Measurements from ENCODE around the gene AHCYL2.

AHCYL2 gene
- total RNA-seq, result 13.0 to 36.5 (median 22.8) reads per million in 17 experiments

DNA sequence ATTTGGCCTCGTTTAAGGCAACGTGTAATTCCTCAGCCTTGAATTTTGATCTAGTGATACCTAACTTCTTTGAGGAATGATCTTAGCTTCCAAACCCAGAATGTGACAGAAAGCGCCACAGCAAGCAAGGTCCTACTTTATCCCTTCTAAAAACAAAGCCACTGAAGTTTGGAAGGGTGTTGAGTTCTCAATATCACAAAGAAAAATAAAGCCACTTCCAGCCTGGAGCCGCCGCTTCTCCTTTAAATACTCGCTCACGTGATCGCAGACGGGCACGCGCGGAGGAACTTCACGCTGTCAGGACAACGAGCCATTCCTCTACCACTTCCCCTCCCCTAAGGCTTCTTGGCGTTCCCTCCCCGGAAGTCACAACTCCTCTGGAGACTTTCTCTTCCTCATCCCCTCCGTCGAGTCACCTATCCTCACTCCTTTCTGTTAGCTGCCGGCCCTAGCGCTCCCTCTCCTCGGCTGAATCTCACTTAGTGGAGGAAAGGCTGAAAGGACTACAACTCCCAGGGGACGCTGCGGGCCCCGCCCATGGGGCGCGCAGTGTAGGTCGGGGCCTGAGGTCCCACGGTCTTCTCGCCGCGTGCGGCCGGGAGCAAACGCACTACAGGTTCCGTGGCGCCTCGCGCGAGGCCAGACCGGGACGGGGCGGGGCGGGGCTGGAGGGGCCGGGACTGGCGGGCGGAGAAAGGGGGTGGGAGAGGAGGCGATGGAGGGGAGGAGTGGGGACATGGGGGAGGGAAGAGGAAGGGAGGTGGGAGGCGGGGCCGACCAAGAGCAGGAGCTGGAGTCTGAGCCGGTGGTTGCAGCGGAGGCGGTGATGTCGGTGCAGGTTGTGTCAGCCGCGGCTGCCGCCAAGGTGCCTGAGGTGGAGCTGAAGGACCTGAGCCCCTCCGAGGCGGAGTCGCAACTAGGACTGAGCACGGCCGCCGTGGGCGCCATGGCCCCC lies at the start of gene AHCYL2:
Gene AHCYL2 (plus strand): TSS at position 780 of the 955 bp plus-strand sequence.
- peak; percentile 95 to 99 (median 97) for DNase-seq

DNA sequence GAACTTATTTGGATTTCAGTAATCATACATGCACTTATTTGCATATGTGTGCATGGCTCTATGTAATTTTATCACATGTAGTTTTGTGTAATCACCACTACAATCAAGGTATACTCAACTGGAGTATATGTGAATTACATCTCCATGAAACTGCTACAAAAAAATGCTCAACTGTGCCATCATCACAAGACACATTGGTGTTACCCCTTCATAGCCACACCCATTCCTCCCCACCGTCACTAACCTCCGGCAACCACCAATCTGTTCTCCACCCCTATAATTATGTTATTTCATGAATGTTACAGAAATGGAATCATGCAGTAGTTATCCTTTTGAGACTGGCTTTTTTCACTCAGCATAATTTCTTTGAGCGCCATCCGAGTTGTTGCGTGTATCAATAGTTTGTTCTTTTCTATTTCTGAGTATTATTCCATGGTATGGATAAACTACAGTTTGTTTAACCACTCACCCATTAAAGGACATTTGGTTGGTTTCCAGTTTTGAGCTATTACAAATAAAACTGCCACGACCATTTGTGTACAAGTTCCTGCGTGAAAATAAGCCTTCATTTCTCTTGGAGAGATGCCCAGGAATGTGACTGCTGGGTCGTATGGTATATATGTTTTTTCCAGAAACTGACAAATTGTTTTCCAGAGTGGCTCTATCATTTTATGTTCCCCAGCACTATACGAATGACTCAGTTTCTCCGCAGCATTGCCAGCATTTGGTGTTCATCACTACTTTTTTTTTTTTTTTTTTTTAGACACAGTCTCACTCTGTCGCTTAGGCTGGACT lies 47.7 kb upstream of the AHCYL2 start:
- DNase-seq, result no peak

DNA sequence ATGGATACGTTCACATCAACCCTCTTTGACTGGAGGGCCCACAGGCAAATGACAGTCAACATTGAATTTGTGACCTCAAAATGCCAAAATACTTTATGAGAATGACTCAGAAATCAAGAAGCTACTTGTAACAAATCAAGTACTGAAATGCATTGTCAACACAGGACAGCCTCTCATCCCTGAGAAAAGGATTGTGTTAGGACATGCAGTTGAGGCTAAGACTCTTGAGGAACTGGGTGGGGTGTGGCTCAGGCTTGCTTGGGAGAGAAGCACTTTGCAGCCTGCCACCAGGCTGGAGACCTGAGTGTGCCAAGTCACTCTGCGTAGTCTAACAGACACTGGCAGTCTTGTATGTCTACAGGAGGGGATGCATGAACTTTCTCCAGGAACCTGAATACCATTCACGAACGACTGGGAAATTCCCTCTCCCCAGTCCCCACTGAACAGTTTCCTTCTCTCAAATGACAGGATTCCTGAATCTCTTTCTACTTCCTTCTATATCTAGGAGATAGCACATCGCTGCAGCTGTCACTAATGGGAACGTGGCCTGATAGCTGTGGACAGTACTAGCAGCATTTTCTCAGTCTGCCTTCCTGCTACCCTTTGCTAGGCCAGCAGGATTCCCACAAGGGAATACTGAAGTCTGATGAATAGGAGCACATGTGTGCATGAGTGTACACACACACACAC lies 39.7 kb upstream of the AHCYL2 start:
- DNase-seq, result no peak

DNA sequence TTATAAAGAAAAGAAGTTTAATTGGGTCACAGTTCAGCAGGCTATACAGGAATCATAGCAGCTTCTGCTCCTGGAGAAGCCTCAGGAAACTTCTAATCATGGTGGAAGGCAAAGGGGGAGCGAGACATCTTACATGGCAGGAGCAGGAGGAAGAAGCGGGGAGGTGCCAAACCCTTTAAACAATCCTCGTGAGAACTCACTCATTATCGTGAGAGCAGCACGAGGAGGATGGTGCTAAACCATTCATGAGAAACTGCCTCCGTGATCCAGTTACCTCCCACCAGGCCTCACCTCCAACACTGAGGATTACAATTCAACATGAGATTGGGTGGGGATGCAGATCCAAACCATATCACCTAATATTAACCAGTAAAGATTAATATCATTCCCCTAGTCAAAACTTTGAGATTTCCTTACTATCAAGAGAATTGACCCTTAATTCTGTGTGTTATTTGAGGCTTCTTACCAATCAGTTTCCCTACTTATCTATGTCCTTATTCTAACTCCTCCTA lies 38.0 kb upstream of the AHCYL2 start:
- DNase-seq, result no peak

DNA sequence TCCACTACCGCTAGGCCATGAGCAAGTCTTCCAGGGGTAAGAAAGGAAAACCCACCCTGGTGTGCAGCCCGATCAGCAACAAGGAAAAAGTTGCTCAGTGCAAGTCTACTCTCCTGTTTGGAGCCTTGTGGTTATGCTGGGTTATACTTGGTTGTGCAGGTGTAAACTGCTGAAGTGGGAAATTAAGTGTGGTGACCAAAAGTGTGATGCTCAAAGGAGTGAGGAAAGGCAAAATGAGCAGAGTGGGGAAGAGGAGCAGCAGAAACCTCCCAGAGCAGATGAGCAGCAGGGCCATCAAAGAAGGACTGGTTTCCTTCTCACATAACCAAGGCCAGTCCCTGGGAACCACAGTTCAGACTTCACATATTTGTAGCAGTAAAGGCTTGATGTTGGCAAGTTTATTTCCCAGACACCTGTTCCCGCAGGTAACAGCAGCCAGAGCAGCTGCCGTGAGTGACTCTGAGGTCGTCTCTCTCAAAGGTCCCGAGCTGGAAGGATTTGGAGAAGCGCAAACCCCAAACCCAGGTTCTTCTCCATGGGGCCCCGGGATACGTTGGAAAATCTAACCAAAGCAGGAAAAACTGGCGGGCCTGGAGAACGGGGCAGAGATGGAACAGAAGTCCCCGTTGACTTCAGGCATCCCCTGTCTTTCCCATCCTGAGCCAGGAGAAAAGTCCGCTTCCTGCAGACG lies 37.0 kb upstream of the AHCYL2 start:
- DNase-seq, result no peak

DNA sequence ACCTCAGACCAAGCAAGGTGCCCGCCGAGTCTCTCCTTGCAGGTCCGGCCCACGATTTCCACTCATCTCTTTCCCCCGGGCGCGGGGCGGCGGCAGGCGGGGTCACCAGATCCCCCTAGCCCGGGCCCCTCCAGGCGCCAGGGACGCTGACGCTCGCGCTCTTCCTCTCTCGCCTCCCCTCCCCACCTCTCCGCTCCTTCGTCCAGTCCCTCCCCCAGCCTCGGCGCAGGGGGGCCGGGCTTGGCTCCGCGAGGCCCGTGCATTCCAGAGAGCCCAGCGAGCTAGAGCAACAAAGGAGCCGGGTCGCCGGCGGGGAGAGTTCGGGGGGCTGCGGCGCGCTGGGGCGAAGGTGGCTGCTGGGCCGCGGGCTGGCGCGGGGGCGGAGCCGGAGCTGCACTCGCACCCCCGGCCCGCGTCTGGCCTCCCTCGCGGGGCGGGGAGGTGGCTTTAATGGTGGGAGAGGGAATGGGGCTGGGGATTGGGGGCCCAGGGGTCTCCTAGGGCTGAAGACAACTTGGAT lies 36.4 kb upstream of the AHCYL2 start, which contains the start of gene SMO:
Gene SMO (plus strand): TSS at position 262 of the 520 bp plus-strand sequence. CDS start 519 bp downstream, outside the sequence.
- DNase-seq, result peak in 2 of 4 experiments; percentile 19 to 32

DNA sequence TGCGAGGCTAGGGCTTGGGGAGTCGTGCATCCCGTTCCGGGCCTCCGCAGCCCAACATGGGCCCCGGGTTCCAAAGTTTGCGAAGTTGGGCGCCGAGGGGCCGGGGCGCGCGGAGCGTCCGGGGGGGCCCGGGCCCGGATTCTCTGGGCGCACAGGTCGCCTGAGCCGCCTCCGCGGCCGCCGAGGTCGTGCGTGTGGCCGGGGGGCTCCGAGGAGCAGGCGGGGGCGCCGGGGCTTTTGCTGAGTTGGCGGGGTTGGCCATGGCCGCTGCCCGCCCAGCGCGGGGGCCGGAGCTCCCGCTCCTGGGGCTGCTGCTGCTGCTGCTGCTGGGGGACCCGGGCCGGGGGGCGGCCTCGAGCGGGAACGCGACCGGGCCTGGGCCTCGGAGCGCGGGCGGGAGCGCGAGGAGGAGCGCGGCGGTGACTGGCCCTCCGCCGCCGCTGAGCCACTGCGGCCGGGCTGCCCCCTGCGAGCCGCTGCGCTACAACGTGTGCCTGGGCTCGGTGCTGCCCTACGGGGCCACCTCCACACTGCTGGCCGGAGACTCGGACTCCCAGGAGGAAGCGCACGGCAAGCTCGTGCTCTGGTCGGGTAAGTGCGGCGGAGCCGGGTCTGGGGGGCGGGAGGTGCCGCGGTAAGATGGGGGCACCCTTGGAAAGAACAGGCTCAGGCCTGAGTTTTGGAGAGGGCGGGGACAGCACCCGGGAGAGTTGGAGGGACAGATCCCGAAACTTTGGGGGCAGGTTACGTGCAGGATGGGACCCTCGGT lies 35.8 kb upstream of the AHCYL2 start:
- peak; percentile 15 to 62 (median 40) for DNase-seq

DNA sequence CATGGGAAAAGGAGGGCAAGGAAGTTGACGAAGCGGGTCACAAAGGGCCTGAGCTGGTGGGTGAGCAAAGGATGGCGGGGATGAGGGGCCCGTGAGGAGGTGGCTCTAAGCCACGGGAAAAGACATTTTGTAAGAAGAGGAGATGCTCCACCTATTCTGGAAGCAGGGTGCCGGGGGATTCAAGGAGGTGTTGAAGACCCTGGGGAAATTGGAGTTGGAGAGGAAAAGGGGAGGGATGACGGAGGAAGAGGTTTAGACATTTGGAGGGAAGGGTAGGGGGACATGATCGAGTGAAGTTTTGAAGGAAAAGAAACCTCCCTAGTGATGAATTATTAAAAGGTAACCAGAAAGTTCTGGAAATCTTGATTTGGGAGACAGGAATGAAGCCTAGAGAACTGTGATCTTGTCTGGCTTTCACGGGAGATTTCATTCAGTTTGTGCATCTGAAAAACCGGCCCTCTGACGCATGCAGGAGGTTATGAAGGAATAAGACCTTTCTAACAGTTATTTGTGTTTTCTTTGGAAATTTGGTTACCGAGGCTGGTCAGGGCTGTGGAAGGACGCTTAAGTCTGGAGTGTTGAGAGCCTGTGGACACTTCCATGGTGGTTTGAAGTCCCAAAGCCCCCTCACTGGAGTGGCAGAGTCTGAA lies 35.0 kb upstream of the AHCYL2 start:
- DNase-seq, result no peak

DNA sequence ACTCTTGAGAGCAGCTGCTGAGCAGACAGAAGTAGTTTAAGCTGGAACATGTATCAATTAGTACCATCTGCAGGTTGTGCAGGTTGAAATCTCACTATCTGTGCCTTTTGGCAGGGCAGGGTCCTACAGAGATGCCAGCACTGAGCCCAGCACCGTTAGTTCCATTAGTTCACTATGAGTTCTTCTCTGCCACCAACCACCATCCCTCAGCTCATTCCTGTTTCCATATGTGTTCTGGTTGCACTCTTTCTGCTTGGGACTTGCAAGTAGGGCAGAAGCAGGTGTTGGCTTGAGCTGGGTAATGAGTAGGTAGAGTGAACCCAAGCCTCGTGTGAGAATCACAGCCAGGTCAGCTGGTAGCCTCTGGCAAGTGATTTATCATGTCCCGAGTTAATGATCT lies 33.6 kb upstream of the AHCYL2 start:
- no peak for DNase-seq

DNA sequence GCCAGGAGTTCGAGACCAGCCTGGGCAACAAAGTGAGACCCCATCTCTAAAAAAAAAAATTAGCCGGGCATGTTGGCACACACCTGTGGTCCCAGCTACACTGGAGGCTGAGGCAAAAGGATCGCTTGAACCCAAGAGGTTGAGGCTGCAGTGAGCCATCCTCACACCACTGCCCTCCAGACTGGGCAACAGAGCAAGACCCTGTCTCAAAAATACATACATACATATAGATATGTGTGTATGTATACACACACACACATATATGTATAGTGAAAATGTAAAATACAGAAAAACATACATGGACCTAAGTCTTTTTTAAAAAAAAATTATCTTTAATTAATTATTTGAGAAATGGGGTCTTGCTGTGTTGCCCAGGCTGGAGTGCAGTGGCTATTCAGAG lies 30.9 kb upstream of the AHCYL2 start:
- DNase-seq, result no peak

DNA sequence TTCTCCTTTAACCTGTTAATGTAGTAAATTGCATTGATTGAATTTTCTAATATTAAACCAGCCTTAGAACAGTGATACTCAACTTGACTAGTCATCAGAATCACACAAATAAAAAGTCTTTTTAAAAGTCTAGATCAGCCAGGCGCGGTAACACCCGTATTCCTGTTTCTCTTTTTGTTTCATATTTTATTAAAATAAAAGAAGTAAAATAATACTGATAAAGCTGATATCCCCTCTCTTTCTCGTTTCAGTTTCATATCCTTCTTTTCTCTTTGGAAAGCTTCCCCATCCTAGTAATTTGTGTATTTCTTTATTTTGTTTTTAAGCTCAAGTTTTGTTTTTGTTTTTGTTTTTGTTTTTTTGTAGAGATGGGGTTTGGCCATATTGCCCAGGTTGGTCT lies 27.1 kb upstream of the AHCYL2 start:
- peak in 2 of 4 experiments; percentile 24 to 49 for DNase-seq

DNA sequence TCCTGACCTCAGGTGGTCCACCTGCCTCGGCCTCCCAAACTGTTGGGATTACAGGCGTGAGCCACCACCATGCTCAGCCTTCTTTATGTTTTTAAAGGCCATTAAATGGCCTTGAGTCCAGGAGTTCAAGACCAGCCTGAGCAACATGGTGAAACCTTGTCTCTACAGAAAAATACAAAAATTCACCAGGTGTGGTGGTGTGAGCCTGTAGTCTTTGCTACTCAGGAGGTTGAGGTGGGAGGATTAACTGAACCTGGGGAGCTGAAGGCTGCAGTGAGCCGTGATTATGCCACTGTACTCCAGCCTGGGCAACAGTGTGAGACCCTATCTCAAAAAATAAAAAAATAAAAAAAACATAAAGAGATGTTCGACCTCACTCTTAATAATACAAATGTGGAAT lies 25.4 kb upstream of the AHCYL2 start:
- no peak for DNase-seq

DNA sequence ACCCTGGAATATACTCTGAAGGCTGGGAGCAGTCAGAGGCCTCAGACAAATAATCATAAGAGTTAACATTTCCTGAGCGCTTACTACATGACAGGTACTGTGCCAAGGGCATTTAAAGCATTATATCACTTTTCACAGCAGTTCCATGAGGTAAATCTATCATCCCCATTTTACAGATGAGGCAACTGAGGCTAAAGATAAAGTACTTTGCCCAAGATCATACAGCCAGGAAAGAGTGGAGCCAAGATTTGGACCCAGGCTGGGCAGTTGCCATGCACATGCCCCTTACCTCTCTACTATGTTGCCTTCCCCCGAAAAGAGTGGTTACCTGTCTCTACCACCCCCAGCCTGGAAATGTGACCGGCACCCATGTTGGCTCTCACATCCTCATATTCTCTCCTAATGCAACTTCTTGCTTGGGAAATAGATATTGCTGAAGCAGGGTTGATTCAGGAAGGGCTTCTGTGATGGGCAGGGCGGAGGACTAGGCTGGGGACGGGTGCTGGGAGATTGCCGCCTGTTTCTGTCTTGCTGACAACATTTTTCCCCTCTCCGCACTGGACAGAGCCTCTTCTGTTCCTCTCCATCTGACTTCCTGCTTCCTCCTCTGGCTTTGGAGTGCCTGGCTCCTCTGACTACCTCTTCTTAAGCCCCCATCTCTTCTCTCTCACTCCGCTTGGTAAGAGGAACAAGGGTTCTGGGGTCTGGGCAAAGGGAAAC lies 22.6 kb upstream of the AHCYL2 start:
- peak; percentile 62 to 75 (median 69) for DNase-seq

DNA sequence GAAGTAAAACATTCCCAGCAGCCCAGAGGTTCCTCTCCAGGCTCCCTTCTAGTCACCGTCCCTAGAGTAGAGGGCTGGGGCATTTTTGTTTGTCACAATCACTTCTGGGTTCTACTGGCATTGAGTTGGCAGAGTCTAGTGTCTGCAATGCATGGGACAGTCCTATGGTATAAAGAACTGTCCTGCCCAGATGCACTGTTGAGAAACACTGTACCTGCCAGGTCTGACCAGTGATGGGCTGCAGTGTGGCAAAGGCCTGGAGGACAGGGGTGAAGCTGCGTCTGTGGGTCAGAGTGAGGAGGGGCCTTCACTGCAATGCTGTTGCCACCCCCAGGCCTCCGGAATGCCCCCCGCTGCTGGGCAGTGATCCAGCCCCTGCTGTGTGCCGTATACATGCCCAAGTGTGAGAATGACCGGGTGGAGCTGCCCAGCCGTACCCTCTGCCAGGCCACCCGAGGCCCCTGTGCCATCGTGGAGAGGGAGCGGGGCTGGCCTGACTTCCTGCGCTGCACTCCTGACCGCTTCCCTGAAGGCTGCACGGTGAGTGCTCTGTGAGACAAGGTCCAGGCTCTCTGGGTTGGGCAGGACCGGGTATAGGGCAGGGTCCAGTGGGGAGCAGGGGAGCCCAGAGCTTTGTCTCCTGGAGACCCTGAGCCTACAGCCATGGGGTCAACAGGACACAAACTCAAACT lies 21.6 kb upstream of the AHCYL2 start:
- DNase-seq, result no peak

DNA sequence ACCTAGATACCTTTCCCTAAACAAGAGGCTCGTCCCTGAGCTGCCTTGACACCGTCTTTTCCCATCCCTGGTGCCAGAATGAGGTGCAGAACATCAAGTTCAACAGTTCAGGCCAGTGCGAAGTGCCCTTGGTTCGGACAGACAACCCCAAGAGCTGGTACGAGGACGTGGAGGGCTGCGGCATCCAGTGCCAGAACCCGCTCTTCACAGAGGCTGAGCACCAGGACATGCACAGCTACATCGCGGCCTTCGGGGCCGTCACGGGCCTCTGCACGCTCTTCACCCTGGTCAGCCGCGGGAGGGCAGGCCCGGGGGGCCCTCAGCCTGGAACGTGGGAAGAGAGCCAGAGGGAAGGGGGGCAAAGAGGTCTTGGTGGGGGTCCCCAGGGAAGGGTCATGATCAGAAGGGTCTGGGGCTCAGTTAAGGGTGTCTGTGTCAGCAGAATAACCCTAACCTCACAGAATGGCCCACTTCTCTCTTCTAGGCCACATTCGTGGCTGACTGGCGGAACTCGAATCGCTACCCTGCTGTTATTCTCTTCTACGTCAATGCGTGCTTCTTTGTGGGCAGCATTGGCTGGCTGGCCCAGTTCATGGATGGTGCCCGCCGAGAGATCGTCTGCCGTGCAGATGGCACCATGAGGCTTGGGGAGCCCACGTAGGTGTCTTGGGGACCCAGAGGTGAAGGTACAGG lies 19.6 kb upstream of the AHCYL2 start:
- no peak for DNase-seq

DNA sequence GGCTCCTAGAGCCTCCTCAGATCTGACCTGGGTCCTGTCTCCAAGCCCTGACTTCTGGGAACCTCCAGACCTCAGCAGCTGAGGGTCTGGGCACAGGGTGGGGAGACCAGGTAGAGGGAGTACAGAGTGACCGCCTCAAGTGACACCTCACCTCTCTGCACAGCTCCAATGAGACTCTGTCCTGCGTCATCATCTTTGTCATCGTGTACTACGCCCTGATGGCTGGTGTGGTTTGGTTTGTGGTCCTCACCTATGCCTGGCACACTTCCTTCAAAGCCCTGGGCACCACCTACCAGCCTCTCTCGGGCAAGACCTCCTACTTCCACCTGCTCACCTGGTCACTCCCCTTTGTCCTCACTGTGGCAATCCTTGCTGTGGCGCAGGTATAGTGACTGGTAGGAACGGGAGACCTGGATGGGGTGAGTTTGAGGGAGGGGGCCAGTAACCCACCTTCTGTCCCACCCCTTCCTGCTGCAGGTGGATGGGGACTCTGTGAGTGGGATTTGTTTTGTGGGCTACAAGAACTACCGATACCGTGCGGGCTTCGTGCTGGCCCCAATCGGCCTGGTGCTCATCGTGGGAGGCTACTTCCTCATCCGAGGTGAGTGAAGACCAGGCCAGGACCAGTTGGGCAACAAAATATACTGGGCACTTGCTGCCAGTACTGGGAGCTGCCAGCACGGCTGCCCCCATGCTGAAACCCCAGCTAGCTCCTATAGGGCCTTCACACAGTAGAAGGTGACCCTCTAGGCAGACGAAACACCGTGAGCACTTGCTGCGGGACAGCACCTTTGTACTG lies 18.6 kb upstream of the AHCYL2 start:
- DNase-seq, result peak in 3 of 4 experiments; percentile 30 to 47 (median 31)

DNA sequence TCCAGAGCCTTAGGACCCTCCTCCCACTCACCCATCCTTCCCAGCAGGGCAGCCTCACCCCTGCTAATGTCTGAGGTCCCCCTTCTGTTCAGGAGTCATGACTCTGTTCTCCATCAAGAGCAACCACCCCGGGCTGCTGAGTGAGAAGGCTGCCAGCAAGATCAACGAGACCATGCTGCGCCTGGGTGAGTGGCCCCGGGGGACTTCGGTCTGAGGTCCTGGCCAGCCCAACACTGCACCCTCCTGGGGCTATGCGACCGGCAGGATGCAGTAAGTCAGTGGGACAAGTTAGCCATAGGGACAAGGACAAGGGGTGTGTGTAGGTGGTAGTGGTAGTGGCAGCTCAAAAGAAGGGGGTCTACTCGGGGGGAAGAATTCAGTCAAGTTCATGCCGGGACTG lies 16.2 kb upstream of the AHCYL2 start:
- no peak for DNase-seq
